ENCODE results near the gene FDX2.

Gene FDX2

GRCh38 chr19:10279737-10280442 lies 35.9 kb downstream of the FDX2 start:
- TF ChIP-seq CTCF (IDR thresholded peaks at IDR 0.05; ENCODE audit: low read depth, low read length, poor library complexity, severe bottlenecking) = no peak
- TF ChIP-seq EZH2phosphoT487 (IDR thresholded peaks at IDR 0.05; ENCODE audit: borderline replicate concordance, low read length) = no peak

GRCh38 chr19:10278935-10279334 lies 36.9 kb downstream of the FDX2 start:
- Histone ChIP-seq H3K27ac (ENCODE audit: low read depth, low read length) (no peak overlapping the region), H3K9me3 (ENCODE audit: control insufficient read depth, insufficient read depth, low read length) (no peaks in the 10 kb centered on the region), H3K4me3 (ENCODE audit: low read length) (no peak overlapping the region), H3K79me2 (ENCODE audit: control insufficient read depth, low read length) (peaks cover 23% of the 10 kb centered on the region), H3K4me1 (ENCODE audit: control insufficient read depth, low read length) (0 out of 2 replicates have a peak, but pooled peaks cover 4% of the 10 kb centered on the region), H3K9me2 (replicated peaks; ENCODE audit: control insufficient read depth, low read length) (no peaks in the 10 kb centered on the region), H3K36me3 (ENCODE audit: control insufficient read depth, low read length) (peaks cover 66% of the 10 kb centered on the region), H4K20me1 (ENCODE audit: control insufficient read depth, insufficient read depth, low read depth, low read length) (no peaks in the 10 kb centered on the region), H3K27me3 (ENCODE audit: control insufficient read depth, low read length) (no peaks in the 10 kb centered on the region), H3K4me2 (ENCODE audit: low read length) (no peak overlapping the region), H3F3A (ENCODE audit: control insufficient read depth, insufficient read depth) (no peaks in the 10 kb centered on the region)
- TF ChIP-seq EZH2phosphoT487 (IDR thresholded peaks at IDR 0.05; ENCODE audit: borderline replicate concordance, low read length) = no peak
- no peak for TF ChIP-seq CTCF (IDR thresholded peaks at IDR 0.05; ENCODE audit: low read depth, low read length, poor library complexity, severe bottlenecking)

More at GRCh38 chr19:10279737-10280442, 35.9 kb downstream of the FDX2 start:
- no peaks in the 10 kb centered on the region for H4K20me1 ChIP-seq (ENCODE audit: control insufficient read depth, insufficient read depth, low read depth, low read length)
- H3K27ac ChIP-seq (ENCODE audit: low read depth, low read length) = no peak overlapping the region
- no peaks in the 10 kb centered on the region for H3K9me3 ChIP-seq (ENCODE audit: control insufficient read depth, insufficient read depth, low read length)
- peaks cover 19% of the 10 kb centered on the region for H3K79me2 ChIP-seq (ENCODE audit: control insufficient read depth, low read length)
- no peaks in the 10 kb centered on the region for H3K9me2 ChIP-seq (replicated peaks; ENCODE audit: control insufficient read depth, low read length)
- H3F3A ChIP-seq (ENCODE audit: control insufficient read depth, insufficient read depth) = no peaks in the 10 kb centered on the region
- peaks cover 7% of the 10 kb centered on the region for H3K4me1 ChIP-seq (ENCODE audit: control insufficient read depth, low read length)
- H3K4me3 ChIP-seq (ENCODE audit: low read length) = no peak overlapping the region
- peaks cover 67% of the 10 kb centered on the region for H3K36me3 ChIP-seq (ENCODE audit: control insufficient read depth, low read length)
- H3K4me2 ChIP-seq (ENCODE audit: low read length) = no peak overlapping the region
- H3K27me3 ChIP-seq (ENCODE audit: control insufficient read depth, low read length) = no peaks in the 10 kb centered on the region

- H3K4me2 ChIP-seq (ENCODE audit: low read length) = no peak overlapping the region
- no peaks in the 10 kb centered on the region for H3K27me3 ChIP-seq (ENCODE audit: control insufficient read depth, low read length)
- H3K36me3 ChIP-seq (ENCODE audit: control insufficient read depth, low read length) = peaks cover 58% of the 10 kb centered on the region
- no peaks in the 10 kb centered on the region; the same call in 1 of the 2 replicates for H4K20me1 ChIP-seq (ENCODE audit: control insufficient read depth, insufficient read depth, low read depth, low read length)
- H3K79me2 ChIP-seq (ENCODE audit: control insufficient read depth, low read length) = peaks cover 29% of the 10 kb centered on the region
- TF ChIP-seq CTCF (IDR thresholded peaks at IDR 0.05; ENCODE audit: low read depth, low read length, poor library complexity, severe bottlenecking) (no peak), EZH2phosphoT487 (IDR thresholded peaks at IDR 0.05; ENCODE audit: borderline replicate concordance, low read length) (no peak)
- no peaks in the 10 kb centered on the region for H3K9me3 ChIP-seq (ENCODE audit: control insufficient read depth, insufficient read depth, low read length)
- no peak overlapping the region for H3K27ac ChIP-seq (ENCODE audit: low read depth, low read length)
- no peaks in the 10 kb centered on the region for H3K9me2 ChIP-seq (replicated peaks; ENCODE audit: control insufficient read depth, low read length)
- no peaks in the 10 kb centered on the region for H3F3A ChIP-seq (ENCODE audit: control insufficient read depth, insufficient read depth)
- no peak overlapping the region for H3K4me3 ChIP-seq (ENCODE audit: low read length)
- peaks cover 8% of the 10 kb centered on the region for H3K4me1 ChIP-seq (ENCODE audit: control insufficient read depth, low read length)
Measured at GRCh38 chr19:10277795-10278589, 37.8 kb downstream of the FDX2 start.
